ENCODE results near the gene MAX. TPM values are rescaled to one million over a fixed set of nuclear protein-coding genes. Genes with fewer than 3 reads are reported as not detected.
"Not testable (repeated sequence)": the region's sequence is repeated elsewhere in the genome, so short reads cannot be mapped to it uniquely, and the experiment has no call there.

MAX gene
- total RNA-seq, 4 donors from 2014 or later = 27.5 to 50.0 (median 37.2) TPM

DNA sequence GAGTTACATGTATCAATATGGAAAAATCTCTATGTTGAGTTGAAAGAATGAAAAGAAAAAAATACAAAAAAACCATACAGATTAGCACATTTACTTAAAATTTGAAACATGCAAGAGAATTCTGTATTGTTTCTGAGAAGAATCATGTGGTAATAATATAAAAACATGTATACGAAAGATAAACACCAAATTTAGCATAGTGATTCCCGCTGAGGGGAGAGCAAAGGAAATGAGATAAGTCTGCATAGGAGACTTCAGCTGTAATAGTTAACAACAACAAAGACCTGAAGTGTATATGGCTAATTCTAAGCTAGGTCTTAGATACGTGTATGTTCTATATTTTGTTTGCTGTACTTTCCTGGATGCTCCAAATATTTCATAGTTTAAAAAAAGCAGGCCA lies 69.1 kb downstream of the MAX start:
- H3K4me1 ChIP-seq = peaks cover 12 to 16% of the 10 kb centered on the region in 2 donors
- no peaks in the 10 kb centered on the region for H3K9me3 ChIP-seq
- peaks cover 0 to 6% of the 10 kb centered on the region in 2 donors for H3K36me3 ChIP-seq
- in situ Hi-C loops (cut with MboI; ENCODE audit: low sequenced_read_pairs in 4 of 4) = no loop called here
- no peak overlapping the region for H3K4me3 ChIP-seq
- intact Hi-C loops (cut with DNase I; ENCODE audit: low total_unique reads) = loop anchor here (2.0 to 5.0 kb wide), 2 partner anchors 208 to 526 kb away; no protein-coding TSS in a partner anchor
- ATAC-seq (no peak), DNase-seq (no peak)
- H3K27ac ChIP-seq = peak overlapping the region; percentile 80 to 89 (median 86)
- no peak for TF ChIP-seq POLR2A (IDR thresholded peaks at IDR 0.05)
- TF ChIP-seq, protein P1, sequence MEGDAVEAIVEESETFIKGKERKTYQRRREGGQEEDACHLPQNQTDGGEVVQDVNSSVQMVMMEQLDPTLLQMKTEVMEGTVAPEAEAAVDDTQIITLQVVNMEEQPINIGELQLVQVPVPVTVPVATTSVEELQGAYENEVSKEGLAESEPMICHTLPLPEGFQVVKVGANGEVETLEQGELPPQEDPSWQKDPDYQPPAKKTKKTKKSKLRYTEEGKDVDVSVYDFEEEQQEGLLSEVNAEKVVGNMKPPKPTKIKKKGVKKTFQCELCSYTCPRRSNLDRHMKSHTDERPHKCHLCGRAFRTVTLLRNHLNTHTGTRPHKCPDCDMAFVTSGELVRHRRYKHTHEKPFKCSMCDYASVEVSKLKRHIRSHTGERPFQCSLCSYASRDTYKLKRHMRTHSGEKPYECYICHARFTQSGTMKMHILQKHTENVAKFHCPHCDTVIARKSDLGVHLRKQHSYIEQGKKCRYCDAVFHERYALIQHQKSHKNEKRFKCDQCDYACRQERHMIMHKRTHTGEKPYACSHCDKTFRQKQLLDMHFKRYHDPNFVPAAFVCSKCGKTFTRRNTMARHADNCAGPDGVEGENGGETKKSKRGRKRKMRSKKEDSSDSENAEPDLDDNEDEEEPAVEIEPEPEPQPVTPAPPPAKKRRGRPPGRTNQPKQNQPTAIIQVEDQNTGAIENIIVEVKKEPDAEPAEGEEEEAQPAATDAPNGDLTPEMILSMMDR (IDR thresholded peaks at IDR 0.05 in 4 of 5, conservative IDR thresholded peaks at IDR 0.05 in 1 of 5) = no peak
- no peaks in the 10 kb centered on the region for H3K27me3 ChIP-seq

DNA sequence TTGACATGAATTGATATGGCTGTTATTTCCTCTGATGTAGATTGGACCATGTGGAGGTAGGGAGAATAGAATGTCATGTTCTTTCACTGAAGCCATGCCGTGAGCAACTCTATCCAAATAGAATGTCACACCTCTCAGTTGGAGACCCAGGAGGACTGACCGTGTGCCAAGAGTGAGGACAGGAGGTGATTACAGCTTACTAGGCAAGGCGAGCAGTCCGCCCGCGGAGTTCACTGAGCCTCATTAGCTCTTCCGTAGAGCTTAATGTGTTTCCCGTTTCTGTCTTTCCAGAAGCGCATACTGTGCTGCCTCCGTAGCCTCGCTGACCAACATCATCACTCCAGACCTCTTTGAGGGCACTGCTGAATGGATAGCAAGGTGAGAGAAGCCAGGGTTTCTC lies 70.0 kb downstream of the MAX start:
- in situ Hi-C loops (cut with MboI; ENCODE audit: low sequenced_read_pairs in 4 of 4) = no loop called here
- H3K36me3 ChIP-seq = peaks cover 0 to 12% of the 10 kb centered on the region in 2 donors
- H3K4me1 ChIP-seq = peaks cover 12 to 16% of the 10 kb centered on the region in 2 donors
- intact Hi-C loops (cut with DNase I; ENCODE audit: low total_unique reads) = loop anchor here (2.0 to 5.0 kb wide), 2 partner anchors 208 to 525 kb away; no protein-coding TSS in a partner anchor
- ATAC-seq = peak; percentile 97 to 98
- no peaks in the 10 kb centered on the region for H3K27me3 ChIP-seq
- TF ChIP-seq POLR2A (IDR thresholded peaks at IDR 0.05) = peak; percentile 51 to 54
- TF ChIP-seq, protein P1 (IDR thresholded peaks at IDR 0.05 in 4 of 5, conservative IDR thresholded peaks at IDR 0.05 in 1 of 5) = no peak
- H3K9me3 ChIP-seq = no peaks in the 10 kb centered on the region
- peak overlapping the region; percentile 23 to 39 (median 33) for H3K4me3 ChIP-seq
- H3K27ac ChIP-seq = peak overlapping the region; percentile 80 to 89 (median 86)
- peak; percentile 91 to 92 for DNase-seq

DNA sequence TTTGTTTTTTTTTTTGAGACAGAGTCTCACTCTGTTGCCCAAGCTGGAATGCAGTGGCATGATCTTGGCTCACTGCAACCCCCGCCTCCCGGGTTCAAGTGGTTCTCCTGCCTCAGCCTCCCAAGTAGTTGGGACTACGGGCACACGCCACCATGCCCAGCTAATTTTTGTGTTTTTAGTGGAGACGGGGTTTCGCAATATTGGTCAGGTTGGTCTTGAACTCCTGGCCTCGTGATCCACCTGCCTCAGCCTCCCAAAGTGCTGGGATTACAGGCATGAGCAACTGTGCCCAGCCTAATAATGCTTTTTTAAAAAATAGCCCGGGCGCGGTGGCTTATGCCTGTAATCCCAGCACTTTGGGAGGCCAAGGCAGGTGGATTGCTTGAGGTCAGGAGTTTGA lies 71.0 kb downstream of the MAX start:
- H3K9me3 ChIP-seq; H3K27me3 ChIP-seq; ATAC-seq; H3K4me3 ChIP-seq; in situ Hi-C loops (cut with MboI; ENCODE audit: low sequenced_read_pairs in 4 of 4): not testable (repeated sequence)
- Histone ChIP-seq H3K27ac (peak overlapping the region; percentile 80 to 89 (median 86)), H3K36me3 (peaks cover 0 to 13% of the 10 kb centered on the region in 2 donors), H3K4me1 (peaks cover 12 to 16% of the 10 kb centered on the region in 2 donors)
- peak in 1 of 2 donors; percentile 32 for DNase-seq
- intact Hi-C loops (cut with DNase I; ENCODE audit: low total_unique reads) = loop anchor here (5.0 kb wide), 1 partner anchor 524 kb away; no protein-coding TSS in a partner anchor

DNA sequence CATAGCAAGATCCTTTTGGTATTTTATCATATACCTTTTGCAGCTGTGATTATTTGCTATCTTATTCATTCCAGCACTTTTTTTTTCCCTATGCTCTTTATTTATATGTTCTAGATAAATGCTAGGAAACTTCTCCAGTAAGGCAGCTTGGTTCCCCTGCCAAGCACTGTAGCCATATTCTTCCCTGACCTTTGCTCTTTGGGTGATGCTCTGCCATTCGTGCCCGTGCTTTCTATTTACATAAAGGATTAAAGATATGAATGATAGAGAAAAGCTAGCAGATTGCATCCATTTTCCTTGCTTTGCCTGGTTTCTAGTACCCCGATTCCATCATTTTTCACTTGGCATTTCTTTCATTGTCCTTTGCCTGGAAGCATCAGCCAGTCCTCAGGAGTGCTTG lies 73.4 kb downstream of the MAX start:
- TF ChIP-seq, protein P1 (IDR thresholded peaks at IDR 0.05 in 4 of 5, conservative IDR thresholded peaks at IDR 0.05 in 1 of 5) = no peak
- no peak for TF ChIP-seq POLR2A (IDR thresholded peaks at IDR 0.05)
- peak overlapping the region in 1 of 4 donors; percentile 89 for H3K27ac ChIP-seq
- H3K27me3 ChIP-seq = no peaks in the 10 kb centered on the region
- H3K4me1 ChIP-seq = peaks cover 15 to 36% of the 10 kb centered on the region in 2 donors
- DNase-seq (no peak), ATAC-seq (no peak)
- H3K9me3 ChIP-seq = no peaks in the 10 kb centered on the region
- in situ Hi-C loops (cut with MboI; ENCODE audit: low sequenced_read_pairs in 4 of 4) = no loop called here
- intact Hi-C loops (cut with DNase I; ENCODE audit: low total_unique reads) = no loop called here
- no peak overlapping the region for H3K4me3 ChIP-seq
- peaks cover 0 to 13% of the 10 kb centered on the region in 2 donors for H3K36me3 ChIP-seq

DNA sequence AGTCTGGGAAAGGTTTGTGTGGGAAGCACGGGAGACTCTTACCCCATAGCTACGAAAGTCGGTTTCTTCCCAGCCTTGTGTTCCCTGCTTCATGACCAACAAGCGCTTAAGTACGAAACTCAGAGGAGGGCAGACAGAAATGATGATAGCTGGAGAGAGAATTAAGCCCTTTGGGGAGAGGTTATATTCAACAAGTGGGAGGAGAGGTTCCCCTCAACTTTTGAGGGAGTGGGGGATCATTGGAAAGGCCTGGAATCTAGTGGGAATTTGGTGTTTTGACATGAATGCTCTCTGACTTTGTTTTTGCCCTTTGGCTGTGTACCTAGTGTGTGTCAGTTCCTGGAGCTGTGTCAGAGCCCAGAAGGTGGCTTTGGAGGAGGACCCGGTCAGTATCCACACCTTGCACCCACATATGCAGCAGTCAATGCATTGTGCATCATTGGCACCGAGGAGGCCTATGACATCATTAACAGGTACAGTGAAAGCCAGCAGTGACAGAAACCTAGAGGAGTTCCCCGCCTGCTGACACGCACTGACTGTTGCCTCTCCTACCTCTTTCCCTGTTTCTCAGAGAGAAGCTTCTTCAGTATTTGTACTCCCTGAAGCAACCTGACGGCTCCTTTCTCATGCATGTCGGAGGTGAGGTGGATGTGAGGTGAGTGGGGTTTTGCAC lies 75.1 kb downstream of the MAX start:
- peaks cover 10 to 29% of the 10 kb centered on the region in 2 donors for H3K4me1 ChIP-seq
- DNase-seq (no peak), ATAC-seq (no peak)
- no peak overlapping the region for H3K27ac ChIP-seq
- no peaks in the 10 kb centered on the region for H3K9me3 ChIP-seq
- H3K27me3 ChIP-seq = no peaks in the 10 kb centered on the region
- peaks cover 0 to 7% of the 10 kb centered on the region in 2 donors for H3K36me3 ChIP-seq
- intact Hi-C loops (cut with DNase I; ENCODE audit: low total_unique reads) (no loop called here), in situ Hi-C loops (cut with MboI; ENCODE audit: low sequenced_read_pairs in 4 of 4) (no loop called here)
- TF ChIP-seq, protein P1 (IDR thresholded peaks at IDR 0.05 in 4 of 5, conservative IDR thresholded peaks at IDR 0.05 in 1 of 5) = no peak
- TF ChIP-seq POLR2A (IDR thresholded peaks at IDR 0.05) = no peak
- H3K4me3 ChIP-seq = no peak overlapping the region

All from gastrocnemius medialis (tissue), 4 donors.